NCI-H524 treated with DMSO at 0.1 percent for 48 hours (cell line): ENCODE results near the gene AS3MT.
"Not testable (repeated sequence)": the region's sequence is repeated elsewhere in the genome, so short reads cannot be mapped to it uniquely, and the experiment has no call there.

Experiments used
- DNase-seq: peaks from one replicate; lab custom pipeline; 2025; lab: John Stamatoyannopoulos, UW

Gene AS3MT

GRCh38 chr10:102919246-102919959, 50.1 kb downstream of the AS3MT start:
- DNase-seq: no peak

GRCh38 chr10:102919992-102920739, 50.9 kb downstream of the AS3MT start:
- no peak for DNase-seq

- no peak for DNase-seq
Measured at GRCh38 chr10:102923601-102924000, 54.3 kb downstream of the AS3MT start.

GRCh38 chr10:102926842-102927241, 57.6 kb downstream of the AS3MT start:
- no peak for DNase-seq

- no peak for DNase-seq
Measured at GRCh38 chr10:102927311-102928010, 58.2 kb downstream of the AS3MT start.

GRCh38 chr10:102928442-102928841, 59.2 kb downstream of the AS3MT start:
- DNase-seq: not testable (repeated sequence)

GRCh38 chr10:102930720-102931119, 61.5 kb downstream of the AS3MT start:
- no peak for DNase-seq

- DNase-seq: no peak
Measured at GRCh38 chr10:102931643-102932042, 62.4 kb downstream of the AS3MT start.

- DNase-seq: no peak
Measured at GRCh38 chr10:102935505-102935904, 66.2 kb downstream of the AS3MT start.

- no peak for DNase-seq
Measured at GRCh38 chr10:102935939-102936605, 66.8 kb downstream of the AS3MT start.

GRCh38 chr10:102941401-102941800, 72.1 kb downstream of the AS3MT start:
- no peak for DNase-seq

GRCh38 chr10:102945449-102945848, 76.2 kb downstream of the AS3MT start:
- DNase-seq: no peak

- DNase-seq: no peak
Measured at GRCh38 chr10:102945962-102946361, 76.7 kb downstream of the AS3MT start.

- no peak for DNase-seq
Measured at GRCh38 chr10:102946992-102947391, 77.7 kb downstream of the AS3MT start.

- DNase-seq: no peak
Measured at GRCh38 chr10:102948176-102948575, 78.9 kb downstream of the AS3MT start.

- no peak for DNase-seq
Measured at GRCh38 chr10:102948786-102949185, 79.5 kb downstream of the AS3MT start.

- no peak for DNase-seq
Measured at GRCh38 chr10:102949916-102950315, 80.6 kb downstream of the AS3MT start.

- DNase-seq: no peak
Measured at GRCh38 chr10:102951316-102951715, 82.0 kb downstream of the AS3MT start.
